ENCODE results near the gene OR1L1. TPM values are rescaled to one million over a fixed set of nuclear protein-coding genes. Genes with fewer than 3 reads are reported as not detected.

Gene OR1L1, protein sequence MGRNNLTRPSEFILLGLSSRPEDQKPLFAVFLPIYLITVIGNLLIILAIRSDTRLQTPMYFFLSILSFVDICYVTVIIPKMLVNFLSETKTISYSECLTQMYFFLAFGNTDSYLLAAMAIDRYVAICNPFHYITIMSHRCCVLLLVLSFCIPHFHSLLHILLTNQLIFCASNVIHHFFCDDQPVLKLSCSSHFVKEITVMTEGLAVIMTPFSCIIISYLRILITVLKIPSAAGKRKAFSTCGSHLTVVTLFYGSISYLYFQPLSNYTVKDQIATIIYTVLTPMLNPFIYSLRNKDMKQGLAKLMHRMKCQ
- not detected for total RNA-seq

DNA sequence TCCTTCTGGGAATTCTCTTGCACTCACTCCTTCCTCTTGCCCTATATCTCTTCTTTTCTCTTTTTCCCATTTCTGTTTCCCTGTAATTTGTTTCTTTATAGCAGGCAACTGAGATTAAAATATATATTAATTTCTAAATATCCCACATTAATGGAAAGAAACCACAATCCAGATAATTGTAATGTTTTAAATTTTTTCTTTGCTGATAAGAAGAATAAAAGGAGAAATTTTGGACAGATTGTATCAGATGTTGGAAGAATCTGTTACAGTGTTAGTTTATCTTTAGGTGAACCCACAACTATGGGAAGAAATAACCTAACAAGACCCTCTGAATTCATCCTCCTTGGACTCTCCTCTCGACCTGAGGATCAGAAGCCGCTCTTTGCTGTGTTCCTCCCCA is at the start of gene OR1L1:
TSS of gene OR1L1 (plus strand) at position 301 of the 400 bp plus-strand sequence. CDS start at position 301, 0 bp downstream.
- no peak for FAIRE-seq

DNA sequence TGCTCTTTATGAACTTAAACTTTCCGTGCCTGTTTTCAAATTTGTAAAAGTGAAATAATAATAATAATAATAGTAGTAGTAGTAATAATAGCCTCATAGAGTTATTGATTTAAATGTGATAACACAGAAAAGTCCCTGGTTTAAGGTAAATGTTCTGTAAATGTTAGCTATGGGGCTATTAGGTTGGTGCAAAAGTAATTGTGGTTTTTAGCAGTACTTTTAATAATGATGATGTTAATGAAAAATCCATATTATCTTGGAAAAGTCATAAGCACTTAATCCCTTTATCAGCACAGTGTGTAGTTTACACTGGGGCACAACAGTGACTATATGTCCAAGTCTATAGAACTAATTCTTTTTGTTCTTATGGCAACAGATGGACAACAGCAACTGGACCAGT is 47.2 kb upstream of the OR1L1 start, which contains the start of gene OR1Q1:
TSS of gene OR1Q1 (plus strand) at position 377 of the 400 bp plus-strand sequence. CDS start at position 377, 0 bp downstream.
- FAIRE-seq = no peak

More for the DNA sequence above, at the start of gene OR1L1:
- no peak for DNase-seq (ENCODE audit: low spot score in 2 of 2)

DNA sequence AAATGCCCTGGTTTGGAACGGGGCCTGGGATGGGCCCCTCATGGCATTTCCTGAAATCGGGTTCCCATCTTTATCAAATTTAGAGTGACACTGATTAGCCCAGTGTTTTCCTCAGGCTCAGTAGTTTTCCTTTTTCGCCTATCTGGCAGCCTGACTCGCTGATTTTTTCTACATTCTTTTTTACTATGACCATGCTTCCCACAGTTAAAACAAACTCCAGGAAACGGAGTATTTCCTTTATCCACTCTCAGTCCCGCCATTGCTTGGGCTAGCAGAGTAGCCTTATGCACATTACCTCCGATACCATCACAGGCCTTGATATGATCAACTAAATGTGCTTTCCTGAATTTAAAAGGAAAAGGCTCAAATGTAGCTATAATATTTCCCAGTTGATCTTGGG is 41.5 kb upstream of the OR1L1 start:
- FAIRE-seq (no peak), DNase-seq (ENCODE audit: low spot score in 2 of 2) (no peak)

More for the DNA sequence above, 47.2 kb upstream of the OR1L1 start, which contains the start of gene OR1Q1:
- no peak for DNase-seq (ENCODE audit: low spot score in 2 of 2)

DNA sequence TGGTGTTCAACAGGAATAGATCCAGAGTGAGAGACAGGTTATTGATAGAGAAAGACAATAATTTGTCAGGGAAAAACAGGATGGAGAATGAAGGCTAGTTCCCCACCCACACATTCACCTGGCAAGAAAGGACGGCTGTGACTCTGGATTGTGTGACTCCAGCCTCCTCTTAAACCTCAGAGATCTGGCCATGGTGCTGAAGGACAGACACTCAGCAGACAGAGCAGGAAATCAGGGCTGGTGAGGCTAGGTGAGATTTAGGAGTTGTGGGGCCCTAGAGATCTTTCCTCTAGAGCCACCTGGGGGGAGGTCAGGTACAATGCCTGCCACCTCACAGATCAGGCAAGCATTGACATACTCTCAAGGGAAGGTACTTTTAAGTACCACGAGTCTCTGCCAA is 19.3 kb upstream of the OR1L1 start:
- DNase-seq (ENCODE audit: low spot score in 2 of 2) (no peak), FAIRE-seq (no peak)

DNA sequence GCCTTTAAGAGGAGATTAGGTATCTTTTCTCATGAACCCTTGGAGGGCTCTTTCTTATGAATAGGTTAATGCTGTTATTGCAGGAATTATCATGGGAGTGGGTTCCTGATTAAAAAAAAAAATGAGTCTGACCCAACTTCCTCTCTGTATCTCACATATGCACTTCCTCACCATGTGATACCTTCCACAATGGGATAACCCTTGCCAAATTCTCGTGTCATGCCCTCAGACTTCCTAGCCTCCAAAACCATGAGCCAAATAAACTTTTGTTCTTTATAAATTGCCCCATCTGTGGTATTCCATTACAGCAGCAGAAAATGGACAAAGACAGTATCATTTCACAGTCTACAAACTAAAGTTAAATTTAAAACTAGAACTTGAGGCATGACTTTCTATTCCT is 5.1 kb upstream of the OR1L1 start:
- FAIRE-seq = no peak
- DNase-seq (ENCODE audit: low spot score in 2 of 2) = no peak

DNA sequence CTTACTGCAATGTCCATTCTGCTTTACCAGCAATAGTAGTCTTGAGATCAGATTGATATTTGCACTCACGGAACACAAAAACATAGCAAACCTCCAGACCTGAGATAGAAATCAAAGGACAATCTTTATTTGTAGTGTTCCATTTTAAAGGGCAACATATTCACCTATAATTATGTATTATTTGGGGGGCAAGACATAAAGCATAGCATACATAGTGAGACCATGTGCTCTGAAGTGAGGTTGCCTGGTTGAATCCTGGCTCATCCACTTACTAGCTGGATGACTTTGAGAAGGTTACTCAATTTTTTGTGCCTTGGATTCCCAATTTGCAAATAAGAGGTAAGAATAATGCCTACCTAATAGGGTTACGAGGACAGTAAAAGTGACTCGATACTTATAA is 4.0 kb upstream of the OR1L1 start, which contains the start of gene OR1B1:
TSS of gene OR1B1 (minus strand) at position 101 of the 400 bp plus-strand sequence.
- no peak for FAIRE-seq
- no peak for DNase-seq (ENCODE audit: low spot score in 2 of 2)

DNA sequence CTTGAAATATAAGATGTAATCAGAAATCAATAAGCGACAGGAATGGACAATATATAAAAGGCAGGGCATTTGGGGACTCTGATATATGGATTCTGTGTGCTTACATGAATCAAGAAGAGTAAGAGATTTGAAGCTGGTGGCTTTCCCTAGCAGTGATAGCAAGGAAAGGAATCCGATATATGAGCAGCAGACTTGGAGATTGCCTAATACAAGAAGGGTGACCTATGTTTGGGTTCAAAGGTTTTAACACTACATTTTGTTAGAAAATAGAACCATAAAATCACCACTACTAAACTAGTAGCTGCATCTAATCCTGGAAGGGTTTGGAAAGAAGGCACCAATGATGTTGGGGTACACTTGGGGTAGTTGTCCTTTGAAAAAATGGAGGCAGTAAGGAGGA is 11.0 kb downstream of the OR1L1 start:
- DNase-seq (ENCODE audit: low spot score in 2 of 2) (no peak), FAIRE-seq (no peak)

DNA sequence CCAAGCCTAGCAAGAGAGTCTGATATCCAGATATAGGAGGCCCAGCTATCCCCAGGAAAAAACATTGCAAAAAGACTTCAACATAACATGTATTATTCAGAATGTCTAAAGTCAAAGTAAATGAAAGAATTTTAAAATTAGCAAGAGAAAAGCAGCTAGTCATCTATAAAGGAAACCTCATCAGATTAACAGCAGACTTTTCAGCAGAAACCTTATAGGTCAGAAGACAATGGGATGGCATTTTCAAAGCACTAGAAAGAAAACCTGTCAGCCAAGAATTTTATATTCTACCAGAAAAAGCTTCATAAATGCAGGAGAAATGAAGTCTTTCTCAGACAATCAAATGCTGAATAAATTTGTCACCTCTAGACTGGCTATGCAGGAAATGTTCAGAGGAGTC is 23.3 kb downstream of the OR1L1 start:
- FAIRE-seq = no peak
- no peak for DNase-seq (ENCODE audit: low spot score in 2 of 2)

DNA sequence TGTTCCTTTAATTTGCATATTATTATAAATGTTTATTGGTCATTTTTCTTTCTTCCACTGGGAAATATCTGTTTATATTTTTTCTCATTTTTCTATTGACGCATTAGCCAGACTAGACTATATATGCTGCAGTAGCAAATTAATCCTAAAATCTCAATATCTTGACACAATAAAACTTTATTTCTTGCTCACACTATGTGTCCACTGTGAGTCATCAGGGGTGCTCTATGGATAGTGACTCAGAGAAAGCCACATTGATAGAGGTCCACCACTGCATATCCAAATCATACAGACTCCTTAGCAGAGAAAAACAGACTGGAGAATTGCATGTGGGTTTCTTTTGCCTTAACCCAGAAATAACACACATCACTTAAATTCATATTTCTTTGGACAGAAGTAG is 34.2 kb downstream of the OR1L1 start:
- FAIRE-seq = no peak
- no peak for DNase-seq (ENCODE audit: low spot score in 2 of 2)

Other genes with a start within 250 kb of the OR1L1 start
- gene OR1J1, start 183.8 kb upstream of the OR1L1 start, total RNA-seq = not detected
- gene OR1J2, start 150.9 kb upstream of the OR1L1 start, total RNA-seq = not detected
- gene OR1J4, start 142.6 kb upstream of the OR1L1 start, total RNA-seq = not detected
- not detected for gene OR1N1, start 134.4 kb upstream of the OR1L1 start, total RNA-seq
- gene OR1N2, start 108.6 kb upstream of the OR1L1 start, total RNA-seq = not detected
- not detected for gene OR1L8, start 78.3 kb upstream of the OR1L1 start, total RNA-seq
- not detected for gene OR1Q1, start 47.0 kb upstream of the OR1L1 start, total RNA-seq
- gene OR1B1, start 4.1 kb upstream of the OR1L1 start, total RNA-seq = not detected
- not detected for gene OR1L3, start 13.4 kb downstream of the OR1L1 start, total RNA-seq
- not detected for gene OR1L4, start 62.3 kb downstream of the OR1L1 start, total RNA-seq
- not detected for gene OR1L6, start 80.6 kb downstream of the OR1L1 start, total RNA-seq
- gene OR5C1, start 127.2 kb downstream of the OR1L1 start, total RNA-seq = not detected
- not detected for gene OR1K1, start 138.4 kb downstream of the OR1L1 start, total RNA-seq
- gene PDCL, start 166.9 kb downstream of the OR1L1 start, total RNA-seq = 63.6 TPM
- gene RC3H2, start 243.6 kb downstream of the OR1L1 start, total RNA-seq = 109 TPM

Measured in frontal cortex (tissue), 4 donors.